Endothelial cell of umbilical vein (primary cell): ENCODE measurements around the gene C10orf53.

Experiments used
- CTCF ChIP-seq, 2 donors: IDR thresholded peaks; 1 replicate in 1 of 2; 2 replicates in 1 of 2; pipeline ENCODE4 v1.5.1; 2011; ENCODE audit warnings: low read length in 2 of 2, mild to moderate bottlenecking in 2 of 2, moderate library complexity in 2 of 2, control low read depth in 1 of 2, inconsistent platforms in 1 of 2, low read depth in 1 of 2; ENCODE audit not compliant: insufficient read depth in 1 of 2; ENCODE audit errors: extremely low read depth in 1 of 2
- EZH2 ChIP-seq: IDR thresholded peaks from 2 replicates; pipeline ENCODE4 v1.6.1; 2012; ENCODE audit warnings: borderline replicate concordance, low read depth, mild to moderate bottlenecking, moderate library complexity, low read length, inconsistent platforms; ENCODE audit not compliant: severe bottlenecking
- JUN ChIP-seq: IDR thresholded peaks from 2 replicates; pipeline ENCODE4 v1.6.1; 2011; ENCODE audit warnings: borderline replicate concordance, low read depth; ENCODE audit not compliant: insufficient read length, insufficient read depth
- MAX ChIP-seq: IDR thresholded peaks from 2 replicates; pipeline ENCODE4 v1.6.1; 2011; ENCODE audit not compliant: insufficient read depth, insufficient read length
- POLR2A ChIP-seq: IDR thresholded peaks from 2 replicates; pipeline ENCODE4 v1.6.1; 2012; ENCODE audit warnings: low read depth, mild to moderate bottlenecking, control low read depth, low read length
- POLR2AphosphoS5 ChIP-seq: IDR thresholded peaks from 2 replicates; pipeline ENCODE4 v1.6.1; 2012; ENCODE audit warnings: low read depth, mild to moderate bottlenecking, control low read depth, low read length, moderate library complexity; ENCODE audit not compliant: insufficient read depth

- no peak for TF ChIP-seq EZH2
- TF ChIP-seq CTCF (IDR thresholded peaks at IDR 0.05; ENCODE audit: extremely low read depth in 1 of 2, insufficient read depth in 1 of 2, low read depth in 1 of 2, low read length in 2 of 2) = no peak
- no peak for TF ChIP-seq POLR2A
- no peak for TF ChIP-seq POLR2AphosphoS5
- TF ChIP-seq MAX = no peak
- TF ChIP-seq JUN = no peak
Observed at GRCh38 chr10:49682879-49683278, 3.4 kb downstream of the C10orf53 start.
